Tongue (tissue), 3 donors: ENCODE results near the gene ENOX1. TPM values are rescaled to one million over a fixed set of nuclear protein-coding genes. Genes with fewer than 3 reads are reported as not detected.
"Not testable (repeated sequence)": the region's sequence is repeated elsewhere in the genome, so short reads cannot be mapped to it uniquely, and the experiment has no call there.

Experiments used
- DNase-seq: peaks from one replicate; pipeline ENCODE4 v3.0.0-alpha.2; 2015
- small RNA-seq: library from RNA; depleted of rRNA; stranded (forward); fragments of <200 nt; gene quantifications from one replicate; pipeline ENCODE3, GENCODE V24; 2014; ENCODE audit warnings: low replicate concordance
- total RNA-seq: library from RNA; depleted of rRNA; stranded (reverse); fragments of >200 nt; gene quantifications from one replicate; pipeline ENCODE4 v1.2.3, GENCODE V29; 2014

Gene ENOX1
- total RNA-seq, 1 donor from 2014 or later = 11.8 TPM

GRCh38 chr13:43200736-43201135, 586.0 kb downstream of the ENOX1 start:
- no peak for DNase-seq

GRCh38 chr13:43200307-43200706, 586.5 kb downstream of the ENOX1 start:
- no peak for DNase-seq

- DNase-seq = no peak
Measured at GRCh38 chr13:43196750-43197370, 589.9 kb downstream of the ENOX1 start.

DNA sequence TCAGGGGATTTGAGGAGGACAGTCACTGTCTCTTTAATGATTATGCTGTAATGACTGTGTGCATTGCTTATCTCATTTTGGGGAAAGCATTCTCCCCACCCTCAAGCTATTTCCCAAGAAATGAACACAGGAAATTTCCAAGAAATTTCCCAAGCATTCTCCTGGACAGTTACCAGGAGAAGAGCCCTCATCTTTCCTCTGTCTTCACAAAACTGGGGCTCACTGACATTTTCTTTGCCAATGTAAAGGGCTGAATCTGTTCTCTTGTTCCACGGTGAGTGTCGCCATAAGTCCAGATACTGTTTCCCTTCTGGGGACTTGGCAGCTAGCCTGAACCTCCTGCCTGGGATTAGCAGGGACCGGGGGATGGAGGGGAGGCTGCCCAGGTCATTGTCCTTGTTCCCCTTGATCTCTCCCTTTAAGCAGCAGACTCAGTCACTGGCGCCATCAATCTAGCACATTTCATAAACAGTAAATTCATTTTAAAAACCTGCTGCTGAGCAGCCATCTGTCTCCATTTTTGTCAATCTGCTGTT, 590.6 kb downstream of the ENOX1 start:
- DNase-seq = peak; percentile 78

GRCh38 chr13:43195551-43195950, 591.2 kb downstream of the ENOX1 start:
- no peak for DNase-seq

- no peak for DNase-seq
Measured at GRCh38 chr13:43195112-43195511, 591.7 kb downstream of the ENOX1 start.

DNA sequence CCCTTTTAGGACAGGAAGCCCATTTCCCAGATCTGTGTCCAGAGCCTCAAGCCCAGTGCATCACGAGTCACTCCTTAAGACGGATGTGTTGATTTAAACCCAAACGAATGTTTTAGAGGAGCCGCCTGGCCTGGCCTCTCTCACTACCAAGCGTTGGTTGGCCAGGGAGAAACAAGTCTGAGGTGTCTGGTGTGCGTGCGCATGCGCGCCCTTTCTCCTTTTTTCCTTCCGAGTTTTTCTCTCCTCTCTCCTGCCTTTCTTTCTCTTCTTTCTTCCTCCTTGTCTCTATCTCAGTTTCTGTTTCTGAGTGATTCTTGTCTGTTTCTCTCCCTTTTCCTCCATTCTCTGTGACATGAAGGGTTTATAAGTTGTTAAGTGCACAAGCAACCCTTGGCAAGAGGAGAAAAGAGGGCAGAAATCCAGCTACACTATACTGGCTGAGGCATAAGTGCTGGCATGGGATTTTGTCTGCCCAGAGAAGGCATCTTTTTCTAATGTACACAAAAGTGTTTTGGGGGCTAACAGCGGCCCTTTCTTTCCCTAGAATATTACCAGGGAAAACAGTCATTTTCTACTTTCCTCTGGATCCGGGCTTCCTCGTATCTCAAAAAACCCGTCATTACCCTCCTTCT, 592.9 kb downstream of the ENOX1 start:
- no peak for DNase-seq

DNA sequence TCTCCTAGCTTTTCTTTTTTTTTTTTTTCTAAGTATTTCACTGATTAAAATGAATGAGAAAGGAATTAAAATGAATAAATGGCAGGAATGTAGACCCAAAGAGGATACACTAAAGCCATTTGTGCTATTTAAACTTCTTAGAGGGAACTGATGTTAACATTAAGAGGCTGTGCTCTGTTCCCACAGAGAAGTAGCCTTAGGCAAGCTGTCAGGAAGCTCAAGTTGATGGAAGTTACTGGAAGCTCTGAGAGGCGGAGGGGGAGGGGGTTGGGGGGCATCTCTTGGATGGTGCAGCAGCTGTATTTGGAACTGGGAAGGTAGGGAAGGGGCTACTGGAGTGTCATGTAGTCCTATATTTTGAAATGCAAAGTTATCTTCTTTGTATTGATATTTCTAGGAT, 595.2 kb downstream of the ENOX1 start:
- DNase-seq = no peak

GRCh38 chr13:43185226-43185625, 601.5 kb downstream of the ENOX1 start:
- no peak for DNase-seq

- DNase-seq = no peak
Measured at GRCh38 chr13:43180837-43181236, 605.9 kb downstream of the ENOX1 start.

DNA sequence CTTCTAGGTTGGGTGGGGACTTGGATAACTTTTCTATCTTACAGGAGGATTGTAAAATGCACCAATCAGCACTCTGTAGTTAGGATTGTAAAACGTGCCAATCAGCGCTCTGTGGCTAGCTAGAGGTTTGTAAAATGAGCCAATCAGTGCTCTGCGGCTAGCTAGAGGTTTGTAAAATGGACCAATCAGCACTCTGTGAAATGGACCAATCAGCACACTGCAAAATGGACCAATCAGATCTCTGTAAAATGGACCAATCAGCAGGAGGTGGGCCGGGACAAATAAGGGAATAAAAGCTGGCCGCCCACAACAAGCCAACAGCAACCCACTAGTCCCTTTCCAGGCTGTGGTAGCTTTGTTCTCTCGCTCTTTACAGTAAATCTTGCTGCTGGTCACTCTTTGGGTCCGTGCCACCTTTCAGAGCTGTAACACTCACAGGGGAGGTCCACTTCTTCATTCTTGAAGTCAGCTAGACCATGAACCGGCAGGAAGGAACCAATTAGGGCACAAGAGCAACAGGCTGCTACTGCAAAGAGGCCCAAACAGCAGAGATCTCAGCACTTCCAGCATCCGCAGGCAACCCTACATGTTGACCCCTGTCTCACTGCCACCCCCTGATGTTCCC, 606.6 kb downstream of the ENOX1 start:
- DNase-seq = no peak

GRCh38 chr13:43171489-43171888, 615.3 kb downstream of the ENOX1 start:
- DNase-seq = no peak

DNA sequence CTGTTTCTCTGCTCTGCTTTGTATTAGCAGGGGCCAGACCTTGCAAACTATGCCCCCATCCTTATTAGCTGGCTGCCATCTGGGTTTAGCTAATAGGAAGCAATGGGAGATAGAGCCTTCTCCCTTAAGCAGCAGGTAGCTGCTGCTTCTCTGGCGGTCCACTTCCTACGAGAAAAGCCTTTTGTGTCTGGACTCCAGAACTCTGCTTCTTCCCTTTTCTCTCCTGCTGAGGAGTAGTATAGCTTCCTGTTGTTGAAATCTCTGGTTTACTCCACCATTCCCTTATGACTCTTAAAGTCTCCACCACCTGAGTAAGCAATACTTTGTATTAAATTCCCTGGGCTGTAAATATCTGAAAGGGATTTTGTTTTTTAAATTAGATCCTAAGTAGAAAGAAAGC, 616.3 kb downstream of the ENOX1 start:
- no peak for DNase-seq

- not testable (repeated sequence) for DNase-seq
Measured at GRCh38 chr13:43168434-43168833, 618.3 kb downstream of the ENOX1 start.

DNA sequence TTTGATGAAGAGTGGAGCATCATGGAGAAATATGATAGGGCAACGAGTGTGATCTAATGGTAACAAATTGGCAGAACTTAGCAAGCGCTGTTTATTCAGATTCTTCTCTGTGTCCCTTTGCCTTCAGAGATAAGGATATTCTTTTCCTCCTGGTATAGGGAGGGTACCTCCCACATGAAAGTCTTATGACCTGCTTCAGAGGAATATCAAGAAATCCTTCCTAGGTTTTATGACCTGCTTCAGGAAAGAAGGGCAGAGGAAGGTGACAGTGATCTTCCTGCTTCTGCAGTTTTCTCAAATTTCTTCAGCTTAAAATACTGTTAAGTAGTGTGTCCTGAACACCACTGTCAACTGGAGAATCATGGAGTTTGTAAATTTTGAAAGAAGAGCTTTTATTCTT, 619.0 kb downstream of the ENOX1 start:
- no peak for DNase-seq

DNA sequence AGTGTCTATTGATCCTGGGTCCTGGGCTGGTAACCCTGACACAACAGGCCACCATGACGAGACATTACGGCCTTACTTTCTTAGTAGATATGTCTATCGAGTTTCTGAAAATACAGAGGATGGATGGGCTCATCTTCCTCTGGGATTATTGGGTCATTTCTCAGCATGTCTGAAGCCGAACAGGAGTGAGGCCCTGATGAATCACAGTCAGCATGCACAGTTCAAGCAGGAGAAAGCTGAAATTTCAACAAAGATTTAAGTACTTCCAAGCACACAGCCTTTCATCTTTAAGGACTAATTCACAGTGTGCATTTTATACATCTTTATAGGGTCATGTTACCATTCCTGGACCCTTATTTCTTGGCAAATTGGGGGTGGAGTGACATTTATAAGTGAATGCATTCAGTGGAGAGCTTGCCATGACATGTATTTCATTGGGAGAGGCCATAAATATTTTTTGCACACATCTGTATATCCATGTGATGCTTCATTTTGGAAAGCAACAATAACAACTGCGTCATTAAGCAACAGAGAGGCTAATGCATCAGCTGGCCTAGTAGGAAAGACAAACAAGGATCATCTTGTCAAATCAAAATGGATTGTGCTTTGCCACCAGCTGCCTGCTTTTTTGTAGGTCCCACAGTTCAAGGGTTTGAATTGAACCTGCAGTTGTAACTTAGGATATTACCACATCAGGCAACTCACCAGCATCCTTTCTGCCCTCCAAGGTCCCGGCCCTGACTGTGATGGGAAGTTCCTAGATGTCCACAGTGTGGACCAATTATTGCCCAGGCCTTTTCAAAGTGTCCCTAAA, 619.9 kb downstream of the ENOX1 start:
- no peak for DNase-seq

Small RNAs within 50 kb of the gene (small RNA-seq; reads per million reads assigned to genes)
- gene AL162713.1 = not detected

Other genes with a start within 250 kb of the ENOX1 start
- gene CCDC122, start 92.8 kb upstream of the ENOX1 start, total RNA-seq = 1.0 TPM
- gene LACC1, start 92.9 kb upstream of the ENOX1 start, total RNA-seq = 8.1 TPM